Mesodermal cell (in vitro differentiated cells): Measurements from ENCODE around the gene LIFR.

Experiments used
- H3K27ac ChIP-seq: 2 replicates; pipeline ENCODE4 v1.7.0; 2013; ENCODE audit warnings: mild to moderate bottlenecking, low read depth, low read length, moderate library complexity; ENCODE audit not compliant: severe bottlenecking
- H3K36me3 ChIP-seq: 2 replicates; pipeline ENCODE4 v1.7.1; 2013; ENCODE audit warnings: mild to moderate bottlenecking, low read length, moderate library complexity; ENCODE audit not compliant: control insufficient read depth, insufficient read depth
- H3K4me1 ChIP-seq: one replicate; pipeline ENCODE4 v1.7.1; 2013; ENCODE audit warnings: mild to moderate bottlenecking, low read length; ENCODE audit not compliant: insufficient read depth, control insufficient read depth, poor library complexity, severe bottlenecking
- H3K4me3 ChIP-seq: 2 replicates; pipeline ENCODE4 v1.7.0; 2013; ENCODE audit warnings: low read length, control low read depth, mild to moderate bottlenecking; ENCODE audit not compliant: insufficient read depth, poor library complexity, severe bottlenecking; ENCODE audit errors: extremely low read depth
- H3K9me3 ChIP-seq: 2 replicates; pipeline ENCODE4 v1.7.1; 2013; ENCODE audit warnings: mild to moderate bottlenecking, low read length, moderate library complexity; ENCODE audit not compliant: control insufficient read depth
- WGBS, 2 experiments: methylation state at CpG; one replicate each; pipeline ENCODE4 v1.1.5; 2013; ENCODE audit warnings: missing lambda C conversion rate in 2 of 2; ENCODE audit not compliant: insufficient coverage in 2 of 2; 5-methylcytosine and 5-hydroxymethylcytosine counted together

The LIFR gene

DNA sequence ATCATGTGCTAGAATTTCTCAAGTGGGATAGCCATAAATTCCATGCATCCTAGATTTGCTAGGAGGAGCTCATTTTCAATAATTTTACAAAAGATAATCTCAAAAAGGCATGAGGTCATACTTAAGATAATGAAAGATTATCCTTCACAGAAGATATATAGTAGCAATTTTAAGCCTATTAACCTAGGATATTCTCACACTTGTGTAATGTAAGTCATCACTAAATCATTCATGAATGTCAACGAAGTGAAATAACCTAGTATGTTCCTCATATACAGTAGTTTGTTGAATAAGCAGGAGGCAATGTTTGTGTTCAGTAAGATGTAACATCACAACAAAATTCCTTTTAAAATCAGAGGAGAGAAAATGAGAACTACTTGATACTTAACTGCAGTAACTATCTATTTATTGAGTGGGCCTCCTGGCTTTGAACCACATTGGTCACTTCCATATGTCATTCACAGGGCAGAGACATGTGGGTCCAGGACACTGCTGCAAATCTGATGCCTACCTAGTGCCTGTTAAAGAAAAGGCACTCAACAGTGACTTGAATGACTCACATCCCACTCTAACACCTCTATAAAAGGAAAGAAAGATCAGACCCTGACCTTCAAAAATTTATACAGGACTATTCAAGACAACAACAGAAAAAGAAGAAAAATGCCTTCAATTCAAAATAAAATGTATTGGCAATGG lies 8.2 kb downstream of the LIFR start:
- H3K27ac ChIP-seq: no peak overlapping the region
- no peaks in the 10 kb centered on the region for H3K36me3 ChIP-seq
- WGBS, 2 experiments: no CpG with 5 or more reads among the region's 1 CpG

DNA sequence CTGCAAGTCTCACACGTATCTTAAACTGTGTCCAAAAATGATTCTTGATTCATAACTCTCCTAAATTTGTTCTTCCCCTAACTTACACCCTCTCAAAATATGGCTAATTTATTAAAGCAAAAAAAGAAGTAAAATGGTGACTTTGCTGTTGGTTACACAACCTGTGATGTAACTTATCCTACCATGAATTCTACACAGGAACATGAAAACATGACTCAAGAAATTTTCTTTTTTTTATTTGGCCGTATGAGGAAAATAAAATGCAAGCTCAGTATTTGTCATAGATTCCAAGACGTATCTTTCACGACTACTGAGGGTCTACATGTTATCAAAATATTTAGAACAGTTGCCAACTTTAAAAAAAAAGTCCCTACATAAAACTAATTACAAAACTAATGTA lies 9.2 kb downstream of the LIFR start:
- Histone ChIP-seq H3K27ac (no peak overlapping the region), H3K4me3 (no peak overlapping the region), H3K9me3 (no peaks in the 10 kb centered on the region), H3K36me3 (no peaks in the 10 kb centered on the region), H3K4me1 (peaks cover 11% of the 10 kb centered on the region)
- WGBS, 2 experiments: 80% methylated on average over 1 of the region's 4 CpGs; no CpG with 5 or more reads in 1 of the 2 experiments

More for the DNA sequence above, 8.2 kb downstream of the LIFR start:
- Histone ChIP-seq H3K9me3 (no peaks in the 10 kb centered on the region), H3K4me1 (peaks cover 11% of the 10 kb centered on the region), H3K4me3 (no peak overlapping the region)

- peaks cover 11% of the 10 kb centered on the region for H3K4me1 ChIP-seq
- no peak overlapping the region for H3K4me3 ChIP-seq
- no peaks in the 10 kb centered on the region for H3K36me3 ChIP-seq
- 75 to 100% methylated on average over 1 of the region's 2 CpGs for WGBS, 2 experiments
- H3K9me3 ChIP-seq: no peaks in the 10 kb centered on the region
- no peak overlapping the region for H3K27ac ChIP-seq
Observed at GRCh38 chr5:38546691-38547146, 9.7 kb downstream of the LIFR start.

DNA sequence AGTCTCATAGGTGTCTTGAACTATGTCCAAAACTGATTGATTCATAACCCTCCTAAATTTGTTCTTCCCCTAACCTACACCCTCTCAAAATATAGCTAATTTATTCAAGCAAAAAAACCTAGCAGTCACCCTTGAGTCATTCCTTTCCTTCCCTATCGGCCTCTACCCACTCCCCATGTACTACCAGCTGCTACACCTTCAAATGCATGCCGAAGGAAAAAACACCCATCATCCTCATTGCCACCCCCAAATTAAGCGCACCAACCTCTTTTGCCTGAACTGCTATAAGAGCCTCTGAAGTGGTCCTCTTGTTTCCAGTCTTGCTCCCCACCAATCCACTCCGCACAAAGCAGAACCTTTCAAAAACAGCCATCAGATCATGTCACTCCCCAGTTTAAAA lies 12.6 kb downstream of the LIFR start:
- H3K4me1 ChIP-seq: no peaks in the 10 kb centered on the region
- no peaks in the 10 kb centered on the region for H3K36me3 ChIP-seq
- H3K4me3 ChIP-seq: no peak overlapping the region
- H3K27ac ChIP-seq: no peak overlapping the region
- 93 to 98% methylated on average over 4 of the region's 4 CpGs for WGBS, 2 experiments
- H3K9me3 ChIP-seq: no peaks in the 10 kb centered on the region

- WGBS, 2 experiments: 100% methylated on average over 1 of the region's 2 CpGs; no CpG with 5 or more reads in 1 of the 2 experiments
- Histone ChIP-seq H3K4me3 (no peak overlapping the region), H3K36me3 (no peaks in the 10 kb centered on the region), H3K4me1 (no peaks in the 10 kb centered on the region), H3K27ac (no peak overlapping the region), H3K9me3 (no peaks in the 10 kb centered on the region)
Observed at GRCh38 chr5:38543074-38543473, 13.4 kb downstream of the LIFR start.

- Histone ChIP-seq H3K4me3 (no peak overlapping the region), H3K27ac (no peak overlapping the region), H3K36me3 (no peaks in the 10 kb centered on the region), H3K4me1 (no peaks in the 10 kb centered on the region), H3K9me3 (no peaks in the 10 kb centered on the region)
- no CpG with 5 or more reads among the region's 2 CpGs for WGBS, 2 experiments
Observed at GRCh38 chr5:38541174-38541725, 15.2 kb downstream of the LIFR start.

- no peak overlapping the region for H3K27ac ChIP-seq
- no peak overlapping the region for H3K4me3 ChIP-seq
- WGBS, 2 experiments: 85 to 95% methylated on average over 4 to 5 of the region's 6 CpGs
- H3K9me3 ChIP-seq: no peaks in the 10 kb centered on the region
- no peaks in the 10 kb centered on the region for H3K4me1 ChIP-seq
- no peaks in the 10 kb centered on the region for H3K36me3 ChIP-seq
Observed at GRCh38 chr5:38540314-38540713, 16.1 kb downstream of the LIFR start.

GRCh38 chr5:38538161-38538560 lies 18.3 kb downstream of the LIFR start:
- no peaks in the 10 kb centered on the region for H3K36me3 ChIP-seq
- H3K4me3 ChIP-seq: no peak overlapping the region
- no peaks in the 10 kb centered on the region for H3K9me3 ChIP-seq
- no peaks in the 10 kb centered on the region for H3K4me1 ChIP-seq
- WGBS, 2 experiments: 90 to 95% methylated on average over 2 of the region's 2 CpGs
- H3K27ac ChIP-seq: no peak overlapping the region

- no peaks in the 10 kb centered on the region for H3K4me1 ChIP-seq
- H3K27ac ChIP-seq: no peak overlapping the region
- H3K9me3 ChIP-seq: no peaks in the 10 kb centered on the region
- WGBS, 2 experiments: 94 to 100% methylated on average over 1 to 2 of the region's 4 CpGs
- no peak overlapping the region for H3K4me3 ChIP-seq
- H3K36me3 ChIP-seq: peaks cover 4% of the 10 kb centered on the region
Observed at GRCh38 chr5:38537505-38537904, 18.9 kb downstream of the LIFR start.

- Histone ChIP-seq H3K4me1 (no peaks in the 10 kb centered on the region), H3K36me3 (peaks cover 6% of the 10 kb centered on the region), H3K27ac (no peak overlapping the region), H3K4me3 (no peak overlapping the region), H3K9me3 (no peaks in the 10 kb centered on the region)
- 97% methylated on average over 3 of the region's 3 CpGs for WGBS, 2 experiments
Observed at GRCh38 chr5:38536968-38537367, 19.5 kb downstream of the LIFR start.

DNA sequence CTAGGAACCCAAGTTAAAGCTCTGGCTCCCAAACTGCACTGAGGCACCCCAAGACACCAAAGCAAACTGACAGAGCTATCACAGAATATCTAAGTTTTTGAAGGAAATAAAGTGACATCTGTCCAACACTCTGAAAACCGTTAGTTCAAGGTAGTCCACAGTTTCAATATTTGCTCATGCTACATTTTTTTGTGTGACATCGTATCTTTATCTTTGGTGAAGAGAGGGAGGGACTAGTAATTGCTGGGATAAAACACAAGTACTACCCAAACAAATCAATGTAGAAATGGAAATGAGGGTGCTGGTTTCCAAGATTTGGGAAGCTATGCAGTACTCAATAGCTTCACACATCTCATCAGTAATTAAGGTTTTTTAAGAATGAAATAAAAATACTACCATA lies 20.6 kb downstream of the LIFR start:
- H3K4me3 ChIP-seq: no peak overlapping the region
- no peak overlapping the region for H3K27ac ChIP-seq
- H3K4me1 ChIP-seq: no peaks in the 10 kb centered on the region
- peaks cover 6% of the 10 kb centered on the region for H3K36me3 ChIP-seq
- peaks cover 4% of the 10 kb centered on the region for H3K9me3 ChIP-seq
- 100% methylated on average over 1 of the region's 2 CpGs for WGBS, 2 experiments
